SU-DHL-6 (cell line): ENCODE measurements around the gene MAGEA1.
"Not testable (repeated sequence)": the region's sequence is repeated elsewhere in the genome, so short reads cannot be mapped to it uniquely, and the experiment has no call there.

Experiments used
- CTCF ChIP-seq: fragments of 200-600 bp; sonication (generic); IDR thresholded peaks from one replicate; pipeline ENCODE4 v1.5.1; 2017; ENCODE audit warnings: antibody characterized with exemption, mild to moderate bottlenecking, low read length, moderate library complexity; ENCODE audit not compliant: insufficient read depth, poor library complexity, severe bottlenecking
- EZH2phosphoT487 ChIP-seq: fragments of 200-600 bp; sonication (generic), shearing (Covaris generic); conservative IDR thresholded peaks from 2 replicates; pipeline ENCODE4 v1.6.1; 2018; ENCODE audit warnings: mild to moderate bottlenecking, antibody characterized with exemption, low read length, moderate library complexity, mixed read lengths

- not testable (repeated sequence) for TF ChIP-seq EZH2phosphoT487, CTCF
Measured at GRCh38 chrX:153139074-153139473, 40.0 kb upstream of the MAGEA1 start.
